GM23338 (cell line): ENCODE data around the gene FCHSD2.

Experiments used
- CTCF ChIP-seq, 2 experiments: fragments of 200-600 bp in 1 of 2; sonication (generic) in 1 of 2; conservative IDR thresholded peaks; 2 replicates each; pipeline versions ENCODE4 v1.5.1 to v1.6.1; 2016 to 2017; ENCODE audit warnings: antibody characterized with exemption in 2 of 2, low read depth in 2 of 2, mild to moderate bottlenecking in 2 of 2, moderate library complexity in 1 of 2
- ETS1 ChIP-seq: IDR thresholded peaks from 2 replicates; pipeline ENCODE4 v1.6.1; 2016; ENCODE audit warnings: antibody characterized with exemption
- EZH2phosphoT487 ChIP-seq: fragments of 200-600 bp; sonication (generic); IDR thresholded peaks from one replicate; pipeline ENCODE4 v1.8.1; 2018; ENCODE audit warnings: antibody characterized with exemption; ENCODE audit not compliant: unreplicated experiment
- POLR2AphosphoS5 ChIP-seq: IDR thresholded peaks from 2 replicates; pipeline ENCODE4 v1.6.1; 2016; ENCODE audit warnings: antibody characterized with exemption, low read depth
- REST ChIP-seq: IDR thresholded peaks from one replicate; pipeline ENCODE4 v1.6.1; 2018; ENCODE audit warnings: antibody characterized with exemption; ENCODE audit not compliant: unreplicated experiment
- ZNF331 ChIP-seq: fragments of 250-450 bp; sonication (Bioruptor Pico); IDR thresholded peaks from 2 replicates; pipeline ENCODE4 v1.5.0; 2020; ENCODE audit warnings: low read depth, mild to moderate bottlenecking, moderate library complexity
- ZNF462 ChIP-seq: fragments of 250-450 bp; sonication (Bioruptor Pico); IDR thresholded peaks from 2 replicates; pipeline ENCODE4 v1.5.0; 2020; ENCODE audit warnings: mild to moderate bottlenecking, moderate library complexity

GRCh38 chr11:73176145-73176873 is 34.2 kb upstream of the FCHSD2 start:
- TF ChIP-seq CTCF (conservative IDR thresholded peaks at IDR 0.05; ENCODE audit: low read depth in 2 of 2) (no peak), EZH2phosphoT487 (no peak), ZNF462 (no peak), REST (no peak), POLR2AphosphoS5 (no peak), ETS1 (no peak), ZNF331 (CRISPR knock-in tag) (no peak)
